ENCODE results near the gene TMEM132C. TPM values are rescaled to one million over a fixed set of nuclear protein-coding genes. Genes with fewer than 3 reads are reported as not detected.
"Not testable (repeated sequence)": the region's sequence is repeated elsewhere in the genome, so short reads cannot be mapped to it uniquely, and the experiment has no call there.

TMEM132C gene
- total and polyA plus RNA-seq, 12 donors: 0.79 to 2.9 (median 1.7) TPM

GRCh38 chr12:128471491-128471890 is 204.5 kb downstream of the TMEM132C start:
- Histone ChIP-seq H3K4me1 (peaks cover 0 to 4% (median 0%) of the 10 kb centered on the region in 9 donors), H3K9me3 (peaks cover 0 to 3% (median 0%) of the 10 kb centered on the region in 11 donors), H3K36me3 (no peaks in the 10 kb centered on the region), H3K27ac (no peak overlapping the region), H3K27me3 (peaks cover 0 to 10% (median 0%) of the 10 kb centered on the region in 7 donors), H3K4me3 (no peak overlapping the region)
- no peak for ATAC-seq
- no peak for TF ChIP-seq CTCF (IDR thresholded peaks at IDR 0.05)
- DNase-seq: no peak
- 83 to 90% methylated on average over 2 of the region's 2 CpGs for WGBS, 2 donors
- intact Hi-C loops (cut with DNase I): no loop called here

- 69 to 75% methylated on average over 10 of the region's 10 CpGs for WGBS, 2 donors
- no peak overlapping the region for H3K27ac ChIP-seq
- DNase-seq (no peak), ATAC-seq (no peak)
- H3K4me3 ChIP-seq: no peak overlapping the region
- H3K36me3 ChIP-seq: no peaks in the 10 kb centered on the region
- intact Hi-C loops (cut with DNase I): no loop called here
- peaks cover 0 to 5% (median 0%) of the 10 kb centered on the region in 7 donors for H3K27me3 ChIP-seq
- no peak for TF ChIP-seq CTCF (IDR thresholded peaks at IDR 0.05)
- H3K4me1 ChIP-seq: peaks cover 0 to 4% (median 0%) of the 10 kb centered on the region in 9 donors
- peaks cover 0 to 3% (median 0%) of the 10 kb centered on the region in 11 donors for H3K9me3 ChIP-seq
Measured at GRCh38 chr12:128474916-128475315, 207.9 kb downstream of the TMEM132C start.

DNA sequence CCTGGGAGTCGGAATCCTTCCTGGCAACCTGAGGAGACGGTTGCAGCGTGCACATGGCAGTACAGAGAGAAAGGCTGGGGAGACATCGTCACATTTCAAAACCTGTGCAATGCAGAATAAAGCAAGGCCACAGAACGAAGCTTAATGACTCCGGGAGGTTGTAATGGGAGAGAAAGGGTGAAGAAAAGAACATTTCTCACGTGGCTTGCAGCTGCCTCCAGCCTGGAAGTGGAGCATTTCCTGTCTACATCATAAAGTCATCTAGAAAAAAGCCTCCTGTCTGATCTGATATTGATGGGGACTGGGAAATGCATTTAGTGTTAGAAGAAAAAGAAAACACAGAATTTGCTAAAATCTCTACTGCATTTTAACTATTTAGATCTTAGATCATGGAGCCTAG is 209.3 kb downstream of the TMEM132C start:
- ATAC-seq: no peak

DNA sequence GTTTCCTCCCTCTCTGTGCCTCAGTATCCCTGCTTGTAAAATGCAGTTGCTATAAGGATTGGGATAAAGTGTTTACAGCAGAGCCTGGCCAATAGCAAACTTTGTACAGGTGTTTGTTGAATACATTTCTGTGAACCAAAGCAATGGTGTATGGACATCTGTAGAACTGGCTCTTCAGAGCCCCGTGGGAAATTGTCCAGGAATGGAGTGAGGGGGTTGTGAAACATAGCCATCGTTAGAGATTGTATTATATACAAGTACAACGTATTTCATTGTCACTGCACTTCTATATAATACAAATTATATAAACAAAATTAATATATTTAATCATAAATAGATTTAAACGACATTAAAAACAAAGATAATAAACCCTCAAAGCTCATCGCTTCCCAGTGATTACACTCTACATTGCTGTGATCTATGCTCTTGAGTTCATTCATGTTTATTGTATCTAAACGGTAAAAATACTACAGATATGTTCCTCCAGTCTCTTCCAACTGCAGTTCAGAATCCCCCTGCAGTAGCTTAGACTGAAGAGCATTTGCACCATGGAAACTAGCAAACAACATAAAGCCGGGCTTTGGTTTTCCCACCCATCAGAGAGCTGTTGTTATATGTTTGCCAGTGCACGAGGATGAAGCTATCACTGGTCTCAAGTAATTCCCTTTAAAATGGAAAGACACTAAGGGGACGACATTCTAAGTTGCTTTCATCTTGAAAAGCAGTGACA is 216.7 kb downstream of the TMEM132C start:
- no peak overlapping the region for H3K27ac ChIP-seq
- H3K4me3 ChIP-seq: no peak overlapping the region
- no peaks in the 10 kb centered on the region for H3K9me3 ChIP-seq
- H3K27me3 ChIP-seq: no peaks in the 10 kb centered on the region
- DNase-seq: no peak
- ATAC-seq: no peak
- H3K36me3 ChIP-seq: no peaks in the 10 kb centered on the region
- intact Hi-C loops (cut with DNase I): no loop called here
- no peaks in the 10 kb centered on the region for H3K4me1 ChIP-seq
- WGBS, 2 donors: 69 to 73% methylated on average over 9 of the region's 9 CpGs
- no peak for TF ChIP-seq CTCF (IDR thresholded peaks at IDR 0.05)

More for the DNA sequence above, 209.3 kb downstream of the TMEM132C start:
- intact Hi-C loops (cut with DNase I): no loop called here
- no peak overlapping the region for H3K4me3 ChIP-seq
- H3K4me1 ChIP-seq: peaks cover 0 to 4% (median 0%) of the 10 kb centered on the region in 9 donors
- peaks cover 0 to 3% (median 0%) of the 10 kb centered on the region in 11 donors for H3K9me3 ChIP-seq
- 39 to 58% methylated on average over 7 of the region's 7 CpGs for WGBS, 2 donors
- TF ChIP-seq CTCF (IDR thresholded peaks at IDR 0.05): no peak
- DNase-seq: no peak
- H3K27me3 ChIP-seq: peaks cover 0 to 4% (median 0%) of the 10 kb centered on the region in 7 donors
- no peaks in the 10 kb centered on the region for H3K36me3 ChIP-seq
- no peak overlapping the region for H3K27ac ChIP-seq

GRCh38 chr12:128497376-128497775 is 230.4 kb downstream of the TMEM132C start:
- WGBS, 2 donors: 94 to 95% methylated on average over 13 of the region's 13 CpGs
- H3K9me3 ChIP-seq: peaks cover 0 to 31% (median 0%) of the 10 kb centered on the region in 11 donors
- H3K27ac ChIP-seq; H3K27me3 ChIP-seq; intact Hi-C loops (cut with DNase I); H3K4me3 ChIP-seq; DNase-seq; H3K4me1 ChIP-seq; ATAC-seq; H3K36me3 ChIP-seq: not testable (repeated sequence)

All from heart right ventricle (tissue), 16 donors.